IMR-90 (cell line): ENCODE measurements around the gene ARMH4. TPM values are rescaled to one million over a fixed set of nuclear protein-coding genes. Genes with fewer than 3 reads are reported as not detected.

Experiments used
- ATAC-seq: fragments of 200-7000 bp; cut with Tn5 transposase; 2 replicates; pipeline ENCODE4 v1.9.1; 2020; ENCODE audit warnings: low read depth, mild to moderate bottlenecking, moderate library complexity
- BruUV-seq: library from RNA; stranded (reverse); fragments of 400-500 nt; replicated peaks from 2 replicates; lab custom pipeline; 2021; lab: Mats Ljungman, UMichigan
- CTCF ChIA-PET: fragments of 300-600 bp; formaldehyde crosslinking; extraction: SDS; loops from one replicate; lab custom pipeline; 2021; ENCODE audit warnings: antibody characterized with exemption; lab: Yijun Ruan, JAX
- POLR2A ChIA-PET: fragments of 300-600 bp; sonication (Branson Sonifier 250); formaldehyde crosslinking; loops from one replicate; lab custom pipeline; 2022; ENCODE audit warnings: antibody characterized with exemption; ENCODE audit not compliant: unreplicated experiment; lab: Charles Lee
- DNase-seq: peaks from one replicate; pipeline ENCODE4 v3.0.0; 2013
- H2AFZ ChIP-seq: replicated peaks from 2 replicates; pipeline ENCODE3; 2013; ENCODE audit warnings: low read length, mild to moderate bottlenecking; ENCODE audit not compliant: poor library complexity
- H2AK5ac ChIP-seq: 2 replicates; pipeline ENCODE4 v1.6.1; 2013; ENCODE audit warnings: low read depth, low read length, inconsistent platforms
- H2AK9ac ChIP-seq: replicated peaks from 2 replicates; pipeline ENCODE3; 2013; ENCODE audit warnings: mild to moderate bottlenecking, low read depth, low read length, moderate library complexity; ENCODE audit not compliant: poor library complexity
- H2BK120ac ChIP-seq: 2 replicates; pipeline ENCODE4 v1.6.1; 2013; ENCODE audit warnings: low read depth, low read length, inconsistent platforms
- H2BK15ac ChIP-seq: 3 replicates; pipeline ENCODE4 v1.6.1; 2013; ENCODE audit warnings: low read depth, low read length, inconsistent platforms
- H2BK20ac ChIP-seq: 2 replicates; pipeline ENCODE4 v1.6.1; 2013; ENCODE audit warnings: low read depth, mild to moderate bottlenecking, inconsistent platforms, low read length, moderate library complexity
- H2BK5ac ChIP-seq: 2 replicates; pipeline ENCODE4 v1.6.1; 2013; ENCODE audit warnings: mild to moderate bottlenecking, low read depth, low read length, inconsistent platforms; ENCODE audit not compliant: poor library complexity, severe bottlenecking
- H3K14ac ChIP-seq: replicated peaks from 2 replicates; pipeline ENCODE4 v1.6.1; 2013; ENCODE audit warnings: low read depth, low read length, inconsistent platforms
- H3K18ac ChIP-seq: 2 replicates; pipeline ENCODE4 v1.6.1; 2013; ENCODE audit warnings: low read depth, low read length, control low read depth
- H3K23ac ChIP-seq: 2 replicates; pipeline ENCODE4 v1.6.1; 2013; ENCODE audit warnings: low read depth, low read length, inconsistent platforms
- H3K27ac ChIP-seq: 2 replicates; pipeline ENCODE4 v1.5.1; 2013; ENCODE audit warnings: mild to moderate bottlenecking, control low read depth, low read length; ENCODE audit not compliant: insufficient read depth
- H3K27me3 ChIP-seq: 2 replicates; pipeline ENCODE4 v1.6.1; 2013; ENCODE audit warnings: low read length; ENCODE audit not compliant: control insufficient read depth, insufficient read depth
- H3K36me3 ChIP-seq: 2 replicates; pipeline ENCODE4 v1.6.1; 2013; ENCODE audit warnings: low read length, mixed read lengths; ENCODE audit not compliant: control insufficient read depth, insufficient read depth
- H3K4ac ChIP-seq: 2 replicates; pipeline ENCODE4 v1.6.1; 2013; ENCODE audit warnings: low read depth, low read length, inconsistent platforms
- H3K4me1 ChIP-seq: 2 replicates; pipeline ENCODE4 v1.6.1; 2013; ENCODE audit warnings: low read length, mixed read lengths; ENCODE audit not compliant: control insufficient read depth, insufficient read depth
- H3K4me2 ChIP-seq: 2 replicates; pipeline ENCODE4 v1.6.1; 2013; ENCODE audit warnings: low read depth, mild to moderate bottlenecking, control low read depth, low read length, moderate library complexity
- H3K4me3 ChIP-seq: 2 replicates; pipeline ENCODE4 v1.5.1; 2013; ENCODE audit warnings: low read depth, mild to moderate bottlenecking, control low read depth, low read length, moderate library complexity; ENCODE audit not compliant: insufficient read depth
- H3K56ac ChIP-seq: 2 replicates; pipeline ENCODE4 v1.6.1; 2013; ENCODE audit warnings: low read length, inconsistent platforms; ENCODE audit not compliant: insufficient read depth; ENCODE audit errors: extremely low read depth
- H3K79me1 ChIP-seq, 2 experiments: 2 replicates each; pipeline ENCODE4 v1.6.1; 2013; ENCODE audit warnings: low read length in 2 of 2, inconsistent platforms in 1 of 2, low read depth in 1 of 2
- H3K9ac ChIP-seq: 2 replicates; pipeline ENCODE4 v1.6.1; 2013; ENCODE audit warnings: low read depth, low read length, control low read depth
- H3K9me1 ChIP-seq: 2 replicates; pipeline ENCODE4 v1.6.1; 2013; ENCODE audit warnings: low read length, inconsistent platforms; ENCODE audit not compliant: insufficient read depth
- H3K9me3 ChIP-seq: 2 replicates; pipeline ENCODE4 v1.6.1; 2013; ENCODE audit warnings: low read length; ENCODE audit not compliant: control insufficient read depth, insufficient read depth
- H4K20me1 ChIP-seq: 2 replicates; pipeline ENCODE4 v1.6.1; 2013; ENCODE audit warnings: low read length, inconsistent platforms; ENCODE audit not compliant: insufficient read depth
- H4K5ac ChIP-seq: 2 replicates; pipeline ENCODE4 v1.6.1; 2013; ENCODE audit warnings: mild to moderate bottlenecking, low read depth, low read length, control low read depth
- H4K8ac ChIP-seq, 2 experiments: 2 replicates each; pipeline ENCODE4 v1.6.1; 2013; ENCODE audit warnings: low read depth in 2 of 2, low read length in 2 of 2, control low read depth in 1 of 2, inconsistent platforms in 1 of 2
- H4K91ac ChIP-seq: 2 replicates; pipeline ENCODE4 v1.6.1; 2013; ENCODE audit warnings: low read depth, low read length, inconsistent platforms; ENCODE audit not compliant: insufficient read depth
- BHLHE40 ChIP-seq: fragments of 150-350 bp; IDR thresholded peaks from 2 replicates; pipeline ENCODE4 v1.6.1; 2016; ENCODE audit warnings: mild to moderate bottlenecking, low read depth, low read length
- CEBPB ChIP-seq: IDR thresholded peaks from 2 replicates; pipeline ENCODE4 v1.6.1; 2012; ENCODE audit warnings: low read depth, low read length, improper control_type of control experiment
- CTCF ChIP-seq: conservative IDR thresholded peaks from 2 replicates; pipeline ENCODE4 v1.5.1; 2012; ENCODE audit warnings: mild to moderate bottlenecking, low read depth, low read length, improper control_type of control experiment
- ELK1 ChIP-seq: fragments of 150-350 bp; IDR thresholded peaks from 2 replicates; pipeline ENCODE4 v1.6.1; 2016; ENCODE audit warnings: low read depth, mild to moderate bottlenecking, low read length, moderate library complexity, borderline replicate concordance
- FOS ChIP-seq: fragments of 150-350 bp; IDR thresholded peaks from 2 replicates; pipeline ENCODE4 v1.6.1; 2016; ENCODE audit warnings: low read depth, low read length
- MAFK ChIP-seq: IDR thresholded peaks from 2 replicates; pipeline ENCODE4 v1.6.1; 2012; ENCODE audit warnings: low read depth, low read length, improper control_type of control experiment
- MAZ ChIP-seq: IDR thresholded peaks from 2 replicates; pipeline ENCODE4 v1.6.1; 2012; ENCODE audit warnings: low read depth, mild to moderate bottlenecking, low read length, improper control_type of control experiment, moderate library complexity, borderline replicate concordance
- NFE2L2 ChIP-seq: fragments of 150-350 bp; IDR thresholded peaks from 2 replicates; pipeline ENCODE4 v1.6.1; 2016; ENCODE audit warnings: low read depth, mild to moderate bottlenecking, low read length
- POLR2A ChIP-seq: IDR thresholded peaks from 2 replicates; pipeline ENCODE4 v1.6.1; 2012; ENCODE audit warnings: mild to moderate bottlenecking, low read depth, low read length
- RCOR1 ChIP-seq: IDR thresholded peaks from 2 replicates; pipeline ENCODE4 v1.6.1; 2012; ENCODE audit warnings: mild to moderate bottlenecking, low read length, improper control_type of control experiment; ENCODE audit not compliant: insufficient replicate concordance
- RFX5 ChIP-seq: IDR thresholded peaks from 2 replicates; pipeline ENCODE4 v1.8.0; 2012; ENCODE audit warnings: low read depth, mild to moderate bottlenecking, low read length, moderate library complexity
- USF2 ChIP-seq: fragments of 150-350 bp; IDR thresholded peaks from 2 replicates; pipeline ENCODE4 v1.6.1; 2017; ENCODE audit warnings: mild to moderate bottlenecking, antibody characterized with exemption, low read length, low read depth
- WGBS, 2 experiments: methylation state at CpG; one replicate each; pipeline versions ENCODE4 v1.1.5 to v1.1.7; 2013; ENCODE audit warnings: missing lambda C conversion rate in 2 of 2; ENCODE audit not compliant: insufficient read length in 1 of 2; ENCODE audit errors: extremely low coverage in 2 of 2; 5-methylcytosine and 5-hydroxymethylcytosine counted together
- dilution Hi-C: fragments of 300-500 bp; cut with HindIII; formaldehyde crosslinking; loops from one replicate; pipeline ENCODE4 v1.14.3; 2018; ENCODE audit warnings: low sequenced_read_pairs; ENCODE audit not compliant: unreplicated experiment
- in situ Hi-C: fragments of 300-500 bp; cut with MboI; formaldehyde crosslinking; loops from 3 replicates; pipeline ENCODE4 v1.14.3; 2019; ENCODE audit warnings: low sequenced_read_pairs, inconsistent platforms, mixed read lengths
- intact Hi-C: fragments of 100-400 bp; cut with micrococcal nuclease; formaldehyde crosslinking; loops from 2 replicates; pipeline ENCODE4 v1.10.0; 2022
- polyA plus RNA-seq, 3 experiments: library from polyadenylated mRNA; depleted of rRNA; stranded (reverse); fragments of >200 nt; gene quantifications; 2 replicates each; pipeline ENCODE4 v1.2.3, GENCODE V29; 2012; ENCODE audit warnings: low replicate concordance in 1 of 3
- total RNA-seq: library from RNA; depleted of rRNA; stranded (reverse); fragments of >200 nt; gene quantifications from 2 replicates; pipeline ENCODE4 v1.2.3, GENCODE V29; 2012

ARMH4 gene
- total and polyA plus RNA-seq, 2 of the 4 experiments (the other 2 are of a cell fraction), result 4.6 to 5.6 TPM

GRCh38 chr14:58073516-58073915 is 78.5 kb downstream of the ARMH4 start:
- Histone ChIP-seq H3K4me1 (peaks cover 7% of the 10 kb centered on the region), H3K27ac (no peak overlapping the region), H3K56ac (no peak overlapping the region), H3K9me1 (peaks cover 9% of the 10 kb centered on the region), H3K79me1 (no peaks in the 10 kb centered on the region), H3K27me3 (peaks cover 2% of the 10 kb centered on the region; the same call in 1 of the 2 replicates), H3K4ac (no peak overlapping the region), H4K91ac (no peak overlapping the region), H3K36me3 (no peaks in the 10 kb centered on the region), H3K18ac (no peak overlapping the region), H3K4me3 (no peak overlapping the region), H2BK20ac (no peak overlapping the region), H4K8ac (no peak overlapping the region), H4K20me1 (no peaks in the 10 kb centered on the region), H2BK5ac (no peak overlapping the region), H3K14ac (no peak overlapping the region), H2AK5ac (no peak overlapping the region), H3K4me2 (no peak overlapping the region), H4K5ac (no peak overlapping the region), H2AFZ (no peak overlapping the region), H3K9ac (no peak overlapping the region), H3K23ac (no peak overlapping the region), H3K9me3 (no peaks in the 10 kb centered on the region), H2BK120ac (no peak overlapping the region), H2AK9ac (no peak overlapping the region), H2BK15ac (no peak overlapping the region)
- in situ Hi-C loops (no loop called here), dilution Hi-C loops (no loop called here), intact Hi-C loops (loop anchor here (2.0 to 10.0 kb wide), 4 partner anchors 381 to 1579 kb away; no protein-coding TSS in a partner anchor)
- BruUV-seq, result no TSS peak
- ChIA-PET CTCF (interaction anchor here (0.6 to 0.7 kb wide), 2 partner anchors 203 to 588 kb away, joined by 3 read pairs; no protein-coding TSS in a partner anchor), POLR2A (no interaction called here)
- TF ChIP-seq POLR2A (no peak), FOS (no peak), RCOR1 (no peak), MAZ (no peak), USF2 (no peak), CTCF (no peak), ELK1 (no peak), RFX5 (no peak), BHLHE40 (no peak), CEBPB (no peak), NFE2L2 (no peak), MAFK (no peak)
- WGBS, 2 experiments, result 60% methylated on average over 1 of the region's 3 CpGs; no CpG with 5 or more reads in 1 of the 2 experiments
- DNase-seq (no peak), ATAC-seq (no peak)
